Stimulated activated naive CD8-positive, alpha-beta T cell treated with anti-CD3 and anti-CD28 coated beads, Interleukin-15, amount 100 ng/mL, for 72 hours (primary cell): Measurements from ENCODE around the gene WNT1.
A peak's percentile ranks its signal among the peaks of the same experiment; 100 is the strongest.

ENCODE experiments used
- ATAC-seq: fragments of 150-1000 bp; cut with Tn5 transposase; 2 replicates; pipeline ENCODE4 v1.10.0; 2021; ENCODE audit warnings: mild to moderate bottlenecking, moderate library complexity
- DNase-seq, 2 donors: peaks; one replicate each; pipeline ENCODE4 v3.0.0; 2021 to 2022
- H3K27ac Mint-ChIP-seq, 2 donors: one replicate each; pipeline ENCODE4 v1.8.0; 2022; ENCODE audit warnings: mild to moderate bottlenecking in 2 of 2, mixed read lengths in 2 of 2, moderate library complexity in 2 of 2
- H3K27me3 Mint-ChIP-seq: one replicate; pipeline ENCODE4 v1.8.0; 2022; ENCODE audit warnings: mixed read lengths
- H3K4me1 Mint-ChIP-seq: one replicate; pipeline ENCODE4 v1.8.0; 2022; ENCODE audit warnings: mild to moderate bottlenecking, mixed read lengths
- H3K4me3 Mint-ChIP-seq, 2 donors: one replicate each; pipeline ENCODE4 v1.8.0; 2022; ENCODE audit warnings: mild to moderate bottlenecking in 2 of 2, mixed read lengths in 2 of 2, moderate library complexity in 1 of 2
- H3K9me3 Mint-ChIP-seq, 2 donors: one replicate each; pipeline ENCODE4 v1.8.0; 2022; ENCODE audit warnings: mixed read lengths in 2 of 2

The WNT1 gene

GRCh38 chr12:48954841-48955501 lies 23.2 kb upstream of the WNT1 start:
- Mint-ChIP-seq H3K4me3 (peak overlapping the region in 1 of 2 donors; percentile 40), H3K9me3 (no peaks in the 10 kb centered on the region), H3K27ac (no peak overlapping the region), H3K27me3 (peaks cover 15% of the 10 kb centered on the region), H3K4me1 (peaks cover 37% of the 10 kb centered on the region)
- ATAC-seq (no peak), DNase-seq (no peak)

GRCh38 chr12:48956279-48957140 lies 21.6 kb upstream of the WNT1 start:
- Mint-ChIP-seq H3K4me1 (peaks cover 37% of the 10 kb centered on the region), H3K27ac (peak overlapping the region; percentile 88 to 98), H3K27me3 (peaks cover 26% of the 10 kb centered on the region), H3K9me3 (no peaks in the 10 kb centered on the region), H3K4me3 (peak overlapping the region; percentile 95 to 97)
- ATAC-seq (peak; percentile 53), DNase-seq (no peak)

- Mint-ChIP-seq H3K9me3 (no peaks in the 10 kb centered on the region), H3K4me3 (peak within 1 kb of the TSS; percentile 95 to 97), H3K4me1 (peaks cover 37% of the 10 kb centered on the region), H3K27me3 (peaks cover 26% of the 10 kb centered on the region), H3K27ac (peak within 1 kb of the TSS; percentile 92 to 98)
- DNase-seq (peak; percentile 88 to 92), ATAC-seq (peak; percentile 99)
Measured at GRCh38 chr12:48957141-48958048, 20.7 kb upstream of the WNT1 start, which contains the start of gene ARF3. Gene ARF3, minus strand, starts transcription at chr12:48957487. Its CDS starts 16,392 bp downstream, at chr12:48941095.

- Mint-ChIP-seq H3K4me1 (peaks cover 37% of the 10 kb centered on the region), H3K9me3 (no peaks in the 10 kb centered on the region), H3K27ac (no peak overlapping the region), H3K27me3 (peaks cover 26% of the 10 kb centered on the region), H3K4me3 (peak overlapping the region; percentile 95 to 97)
- DNase-seq = no peak
- no peak for ATAC-seq
Measured at GRCh38 chr12:48958049-48958388, 20.1 kb upstream of the WNT1 start.

- Mint-ChIP-seq H3K27me3 (peaks cover 33% of the 10 kb centered on the region), H3K9me3 (no peaks in the 10 kb centered on the region), H3K4me3 (no peak overlapping the region), H3K27ac (no peak overlapping the region), H3K4me1 (peaks cover 30% of the 10 kb centered on the region)
- no peak for DNase-seq
- no peak for ATAC-seq
Measured at GRCh38 chr12:48960834-48961233, 17.3 kb upstream of the WNT1 start.

DNA sequence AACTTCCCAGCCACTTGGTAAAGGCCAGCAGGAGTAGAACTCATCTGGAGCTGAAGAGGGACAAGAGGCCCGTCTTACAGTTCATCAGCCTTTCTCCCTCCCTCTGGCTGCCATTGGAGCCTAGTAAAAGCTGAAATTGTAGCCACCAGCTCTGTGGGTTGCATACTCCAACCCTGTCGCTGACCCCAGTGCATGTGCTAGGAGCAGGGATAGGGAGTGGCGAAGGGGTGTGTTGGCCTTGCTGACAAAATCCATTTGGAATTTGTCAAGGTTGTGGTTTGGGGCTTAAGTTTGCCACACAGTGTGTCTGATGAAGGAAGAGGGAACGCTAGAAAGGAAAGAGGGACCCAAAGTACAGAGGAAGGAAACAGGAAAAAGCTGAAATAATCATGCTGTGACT lies 16.8 kb upstream of the WNT1 start:
- no peak for DNase-seq
- no peaks in the 10 kb centered on the region for H3K9me3 Mint-ChIP-seq
- peaks cover 30% of the 10 kb centered on the region for H3K4me1 Mint-ChIP-seq
- no peak overlapping the region for H3K27ac Mint-ChIP-seq
- H3K27me3 Mint-ChIP-seq = peaks cover 38% of the 10 kb centered on the region
- no peak overlapping the region for H3K4me3 Mint-ChIP-seq
- no peak for ATAC-seq

DNA sequence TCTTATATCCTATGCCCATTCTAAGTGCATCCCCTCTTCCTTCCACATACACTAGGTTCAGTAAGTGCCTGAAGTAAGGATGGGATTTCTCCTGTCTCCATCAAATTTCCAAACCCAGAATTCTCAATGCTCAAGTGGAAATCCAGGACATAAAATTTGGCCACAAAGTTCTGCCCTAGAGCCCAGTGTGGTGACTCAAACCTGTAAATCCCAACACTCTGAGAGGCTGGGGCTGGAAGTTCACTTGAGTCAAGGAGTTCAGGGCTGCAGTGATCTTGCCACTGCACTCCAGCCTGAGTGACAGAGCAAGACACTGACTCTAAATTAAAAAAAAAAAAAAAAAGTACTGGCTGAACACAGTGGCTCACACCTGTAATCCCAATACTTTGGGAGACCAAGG lies 16.3 kb upstream of the WNT1 start:
- Mint-ChIP-seq H3K27me3 (peaks cover 40% of the 10 kb centered on the region), H3K4me3 (no peak overlapping the region), H3K27ac (no peak overlapping the region), H3K4me1 (peaks cover 25% of the 10 kb centered on the region), H3K9me3 (no peaks in the 10 kb centered on the region)
- DNase-seq (no peak), ATAC-seq (no peak)

- Mint-ChIP-seq H3K27ac (no peak overlapping the region), H3K4me3 (no peak overlapping the region), H3K4me1 (peaks cover 35% of the 10 kb centered on the region), H3K9me3 (no peaks in the 10 kb centered on the region), H3K27me3 (peaks cover 44% of the 10 kb centered on the region)
- ATAC-seq (peak; percentile 62), DNase-seq (no peak)
Measured at GRCh38 chr12:48965298-48965838, 12.8 kb upstream of the WNT1 start.

DNA sequence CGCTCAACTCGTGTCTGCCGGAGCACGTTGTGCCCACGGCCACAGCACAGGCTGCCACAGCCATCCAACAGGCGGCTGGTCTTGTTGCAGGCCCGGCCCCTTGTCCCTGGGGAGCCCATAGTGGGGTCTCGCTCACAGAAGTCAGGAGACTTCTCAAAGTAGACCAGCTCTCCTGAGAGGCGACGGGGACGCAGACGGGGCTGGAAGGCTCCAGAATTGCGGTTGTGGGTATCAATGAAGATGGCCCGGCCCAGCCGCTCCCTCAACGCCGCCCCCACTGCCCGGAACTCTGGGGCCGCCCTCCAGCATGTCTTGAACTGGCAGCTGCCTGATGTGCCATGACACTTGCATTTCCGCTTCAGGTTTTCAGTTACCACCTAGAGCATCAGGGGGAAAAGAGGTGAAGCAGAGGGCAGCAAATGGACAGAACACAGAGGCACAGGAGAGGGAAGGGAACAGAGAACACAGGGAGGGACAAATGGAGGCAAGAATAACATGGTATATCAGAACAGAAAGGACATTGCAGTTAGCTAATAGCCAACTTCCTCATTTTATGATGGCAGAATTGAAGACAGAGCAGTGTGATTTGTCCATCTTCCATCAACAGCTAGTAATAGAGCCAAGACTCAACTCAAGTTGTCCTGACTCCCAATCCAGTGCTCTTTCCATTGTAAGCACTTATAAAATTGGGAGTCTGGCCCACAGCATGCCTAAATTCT lies 11.8 kb upstream of the WNT1 start:
- Mint-ChIP-seq H3K9me3 (no peaks in the 10 kb centered on the region), H3K27me3 (peaks cover 44% of the 10 kb centered on the region), H3K4me3 (no peak overlapping the region), H3K4me1 (peaks cover 44% of the 10 kb centered on the region), H3K27ac (no peak overlapping the region)
- DNase-seq (no peak), ATAC-seq (no peak)

DNA sequence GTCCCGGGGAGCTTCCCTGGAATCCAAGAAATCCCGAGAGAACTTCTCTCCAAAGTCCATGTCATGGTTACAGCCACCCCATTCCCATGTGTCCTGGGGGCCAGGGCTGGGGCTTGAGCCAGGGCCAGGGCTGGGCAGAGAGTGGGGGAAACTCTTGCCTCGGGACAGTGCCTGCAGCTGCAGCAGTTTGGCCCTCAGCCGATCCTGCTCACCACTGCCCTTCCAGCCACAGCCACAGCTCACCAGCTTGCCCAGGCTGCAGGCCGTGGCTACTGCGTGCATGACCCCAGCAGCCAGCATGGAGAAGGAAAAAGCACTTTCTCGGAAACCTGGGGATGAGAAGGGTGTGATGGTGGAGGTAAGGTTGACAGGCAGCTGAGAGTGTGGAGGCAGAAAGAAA lies 10.1 kb upstream of the WNT1 start:
- no peaks in the 10 kb centered on the region for H3K9me3 Mint-ChIP-seq
- no peak overlapping the region for H3K27ac Mint-ChIP-seq
- ATAC-seq (no peak), DNase-seq (no peak)
- H3K4me3 Mint-ChIP-seq = no peak overlapping the region
- H3K4me1 Mint-ChIP-seq = peaks cover 61% of the 10 kb centered on the region
- peaks cover 59% of the 10 kb centered on the region for H3K27me3 Mint-ChIP-seq

- H3K4me3 Mint-ChIP-seq = no peak overlapping the region
- ATAC-seq = no peak
Measured at GRCh38 chr12:48968467-48968866, 9.7 kb upstream of the WNT1 start.

DNA sequence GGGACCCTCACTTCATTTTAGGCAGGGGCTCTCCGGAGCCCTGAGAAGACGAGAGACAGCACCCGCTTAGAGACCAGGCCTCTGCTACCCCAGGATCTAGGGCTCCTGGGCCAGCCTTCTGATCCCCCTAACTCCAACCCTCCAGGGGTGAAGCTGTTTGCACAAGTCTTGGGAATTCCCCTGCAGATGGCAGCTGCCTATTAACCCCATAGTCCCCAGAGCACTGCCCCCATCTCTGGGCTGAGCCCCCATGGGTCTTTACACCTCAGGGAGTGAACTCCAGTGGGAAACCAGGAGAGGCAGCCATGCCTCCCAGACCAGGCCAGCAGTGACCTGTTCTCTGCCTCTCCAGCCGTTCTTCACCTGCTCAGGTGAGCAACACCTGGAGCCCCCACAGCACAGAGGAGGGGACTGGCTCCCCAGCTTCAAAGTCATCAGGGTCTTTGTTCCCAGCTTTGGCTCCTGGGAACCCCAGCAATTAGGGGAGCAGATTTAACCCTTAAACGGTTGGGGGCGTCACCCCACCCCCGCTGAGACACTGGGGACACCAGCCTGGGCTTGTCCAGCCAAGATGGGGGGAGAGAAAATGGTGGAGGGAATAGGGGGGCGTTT lies 8.9 kb upstream of the WNT1 start:
- no peaks in the 10 kb centered on the region for H3K9me3 Mint-ChIP-seq
- no peak overlapping the region for H3K27ac Mint-ChIP-seq
- DNase-seq = no peak
- peaks cover 72% of the 10 kb centered on the region for H3K27me3 Mint-ChIP-seq
- ATAC-seq = no peak
- H3K4me3 Mint-ChIP-seq = peak overlapping the region; percentile 30 to 76
- H3K4me1 Mint-ChIP-seq = peaks cover 71% of the 10 kb centered on the region

More at GRCh38 chr12:48968467-48968866, 9.7 kb upstream of the WNT1 start:
- Mint-ChIP-seq H3K27ac (no peak overlapping the region), H3K4me1 (peaks cover 66% of the 10 kb centered on the region), H3K9me3 (no peaks in the 10 kb centered on the region), H3K27me3 (peaks cover 64% of the 10 kb centered on the region)
- no peak for DNase-seq

GRCh38 chr12:48969833-48970701 lies 8.1 kb upstream of the WNT1 start:
- ATAC-seq (peak; percentile 36), DNase-seq (no peak)
- Mint-ChIP-seq H3K4me3 (peak overlapping the region; percentile 30 to 76), H3K4me1 (peaks cover 71% of the 10 kb centered on the region), H3K9me3 (no peaks in the 10 kb centered on the region), H3K27me3 (peaks cover 80% of the 10 kb centered on the region), H3K27ac (no peak overlapping the region)
